Ovary (tissue), 3 donors: ENCODE measurements around the gene GADD45A.

Experiments used
- POLR2A ChIP-seq: fragments of 450-650 bp; IDR thresholded peaks from one replicate; pipeline ENCODE4 v1.6.1; 2017; ENCODE audit warnings: antibody characterized with exemption, mild to moderate bottlenecking, moderate library complexity
- TF ChIP-seq, protein P1 (sequence below), 3 donors: fragments of 450-650 bp in 2 of 3; fragments of 200-600 bp in 1 of 3; IDR thresholded peaks; one replicate each; pipeline versions ENCODE4 v1.5.1 to v1.8.0; 2016 to 2022; ENCODE audit warnings: antibody characterized with exemption in 3 of 3, mild to moderate bottlenecking in 1 of 3
- donor health status: DM: no; HTN: no; CAD: no.

DNA sequence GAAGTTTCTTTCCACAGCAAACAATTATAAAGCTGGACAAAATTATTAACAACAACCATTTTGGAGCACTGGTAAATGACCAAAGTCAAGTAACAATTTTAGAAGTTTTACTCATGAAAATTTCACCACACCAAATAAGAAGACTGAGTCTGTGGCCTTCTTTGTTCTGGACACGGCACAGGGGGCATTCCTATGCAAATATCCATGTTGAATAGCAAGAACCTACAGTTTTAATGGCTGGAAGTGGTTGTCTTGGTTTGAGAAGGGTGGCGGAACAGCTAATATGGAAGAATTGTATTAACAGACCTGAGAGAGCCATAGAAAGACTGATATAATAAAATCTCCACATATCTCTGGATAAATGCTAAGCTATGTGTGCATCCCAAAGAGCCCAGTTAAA is 29.4 kb upstream of the GADD45A start:
- TF ChIP-seq POLR2A, result no peak
- TF ChIP-seq, protein P1, sequence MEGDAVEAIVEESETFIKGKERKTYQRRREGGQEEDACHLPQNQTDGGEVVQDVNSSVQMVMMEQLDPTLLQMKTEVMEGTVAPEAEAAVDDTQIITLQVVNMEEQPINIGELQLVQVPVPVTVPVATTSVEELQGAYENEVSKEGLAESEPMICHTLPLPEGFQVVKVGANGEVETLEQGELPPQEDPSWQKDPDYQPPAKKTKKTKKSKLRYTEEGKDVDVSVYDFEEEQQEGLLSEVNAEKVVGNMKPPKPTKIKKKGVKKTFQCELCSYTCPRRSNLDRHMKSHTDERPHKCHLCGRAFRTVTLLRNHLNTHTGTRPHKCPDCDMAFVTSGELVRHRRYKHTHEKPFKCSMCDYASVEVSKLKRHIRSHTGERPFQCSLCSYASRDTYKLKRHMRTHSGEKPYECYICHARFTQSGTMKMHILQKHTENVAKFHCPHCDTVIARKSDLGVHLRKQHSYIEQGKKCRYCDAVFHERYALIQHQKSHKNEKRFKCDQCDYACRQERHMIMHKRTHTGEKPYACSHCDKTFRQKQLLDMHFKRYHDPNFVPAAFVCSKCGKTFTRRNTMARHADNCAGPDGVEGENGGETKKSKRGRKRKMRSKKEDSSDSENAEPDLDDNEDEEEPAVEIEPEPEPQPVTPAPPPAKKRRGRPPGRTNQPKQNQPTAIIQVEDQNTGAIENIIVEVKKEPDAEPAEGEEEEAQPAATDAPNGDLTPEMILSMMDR (IDR thresholded peaks at IDR 0.05), result no peak
